ENCODE results near the gene SFN. TPM values are rescaled to one million over a fixed set of nuclear protein-coding genes. Genes with fewer than 3 reads are reported as not detected.

The SFN gene
- total and polyA plus RNA-seq, 2 of the 13 experiments (the other 11 are each of a cell fraction or from before 2014, with no cell fraction given) = 4.3 to 5.6 TPM

DNA sequence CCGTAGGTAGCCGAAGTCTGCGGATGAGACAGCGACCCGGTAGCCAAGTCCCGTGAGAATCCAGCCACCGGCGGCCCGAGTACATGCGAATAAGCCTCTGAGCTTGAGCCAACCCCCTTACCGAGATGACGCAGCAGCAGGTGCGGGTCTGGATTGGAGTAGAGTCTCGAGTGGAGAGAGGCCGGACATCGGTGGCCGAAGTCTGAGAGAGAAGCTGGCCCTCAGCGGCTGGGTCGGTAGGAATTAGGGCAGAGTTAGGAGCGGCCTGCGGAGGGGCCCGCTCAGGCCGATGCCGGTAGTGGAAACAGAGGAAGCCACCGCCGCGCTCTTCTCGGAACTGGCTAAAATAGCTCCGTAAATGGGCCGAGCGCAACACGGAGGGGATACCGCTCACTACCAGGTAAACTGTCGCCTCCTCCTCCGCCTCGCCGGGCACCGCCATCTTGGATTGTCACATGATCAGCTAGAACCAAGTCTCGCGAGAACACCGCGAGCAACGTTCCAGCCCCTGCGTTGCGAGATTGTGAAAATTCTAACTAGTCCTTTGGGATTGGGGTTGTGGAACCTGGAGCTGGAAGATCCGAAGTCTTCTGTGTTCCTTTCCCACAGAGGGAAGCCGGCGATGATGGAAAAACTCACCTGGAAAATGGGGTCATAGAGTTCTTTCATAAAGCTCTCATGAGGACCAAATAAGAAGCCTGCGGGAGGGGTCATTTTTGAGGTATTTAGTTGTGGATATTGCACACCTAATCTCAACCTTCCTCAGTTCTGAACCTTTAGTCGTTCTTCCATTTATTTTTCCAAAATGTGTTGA, 37.3 kb downstream of the SFN start, which contains the start of gene GPATCH3 (continued):
- TF ChIP-seq, protein P1, sequence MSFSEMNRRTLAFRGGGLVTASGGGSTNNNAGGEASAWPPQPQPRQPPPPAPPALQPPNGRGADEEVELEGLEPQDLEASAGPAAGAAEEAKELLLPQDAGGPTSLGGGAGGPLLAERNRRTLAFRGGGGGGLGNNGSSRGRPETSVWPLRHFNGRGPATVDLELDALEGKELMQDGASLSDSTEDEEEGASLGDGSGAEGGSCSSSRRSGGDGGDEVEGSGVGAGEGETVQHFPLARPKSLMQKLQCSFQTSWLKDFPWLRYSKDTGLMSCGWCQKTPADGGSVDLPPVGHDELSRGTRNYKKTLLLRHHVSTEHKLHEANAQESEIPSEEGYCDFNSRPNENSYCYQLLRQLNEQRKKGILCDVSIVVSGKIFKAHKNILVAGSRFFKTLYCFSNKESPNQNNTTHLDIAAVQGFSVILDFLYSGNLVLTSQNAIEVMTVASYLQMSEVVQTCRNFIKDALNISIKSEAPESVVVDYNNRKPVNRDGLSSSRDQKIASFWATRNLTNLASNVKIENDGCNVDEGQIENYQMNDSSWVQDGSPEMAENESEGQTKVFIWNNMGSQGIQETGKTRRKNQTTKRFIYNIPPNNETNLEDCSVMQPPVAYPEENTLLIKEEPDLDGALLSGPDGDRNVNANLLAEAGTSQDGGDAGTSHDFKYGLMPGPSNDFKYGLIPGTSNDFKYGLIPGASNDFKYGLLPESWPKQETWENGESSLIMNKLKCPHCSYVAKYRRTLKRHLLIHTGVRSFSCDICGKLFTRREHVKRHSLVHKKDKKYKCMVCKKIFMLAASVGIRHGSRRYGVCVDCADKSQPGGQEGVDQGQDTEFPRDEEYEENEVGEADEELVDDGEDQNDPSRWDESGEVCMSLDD (CRISPR knock-in tag; IDR thresholded peaks at IDR 0.05; ENCODE audit: borderline replicate concordance) = no peak
- TF ChIP-seq TCF12 (IDR thresholded peaks at IDR 0.05) (no peak), TCF12 (CRISPR knock-in tag; IDR thresholded peaks at IDR 0.05) (no peak), GFI1 (CRISPR knock-in tag; IDR thresholded peaks at IDR 0.05; ENCODE audit: borderline replicate concordance) (peak; percentile 73; the same call in 1 of the 2 replicates), KLF9 (CRISPR knock-in tag; IDR thresholded peaks at IDR 0.05; ENCODE audit: low read depth) (no peak), SNAPC2 (CRISPR knock-in tag; IDR thresholded peaks at IDR 0.05) (peak; percentile 77; the same call in 1 of the 2 replicates), ZNF101 (CRISPR knock-in tag; IDR thresholded peaks at IDR 0.05; ENCODE audit: borderline replicate concordance, low read depth) (no peak), FOXC1 (CRISPR knock-in tag; IDR thresholded peaks at IDR 0.05; ENCODE audit: borderline replicate concordance) (peak; percentile 67; the same call in 1 of the 2 replicates), EED (CRISPR knock-in tag; IDR thresholded peaks at IDR 0.05) (0 out of 2 replicates have a peak, but pooled peaks have one; percentile 23), JARID2 (CRISPR knock-in tag; IDR thresholded peaks at IDR 0.05; ENCODE audit: insufficient replicate concordance) (peak; percentile 54), EHMT2 (IDR thresholded peaks at IDR 0.05; ENCODE audit: borderline replicate concordance, low read depth, low read length) (no peak), FLYWCH1 (CRISPR knock-in tag; IDR thresholded peaks at IDR 0.05) (no peak), ZNF496 (CRISPR knock-in tag; IDR thresholded peaks at IDR 0.05; ENCODE audit: insufficient replicate concordance) (no peak), ESRRA (CRISPR knock-in tag; IDR thresholded peaks at IDR 0.05; ENCODE audit: low read depth) (peak; percentile 47; the same call in 1 of the 2 replicates), ZNF816 (CRISPR knock-in tag; IDR thresholded peaks at IDR 0.05; ENCODE audit: borderline replicate concordance) (peak; percentile 29; the same call in 1 of the 2 replicates), CENPT (CRISPR knock-in tag; IDR thresholded peaks at IDR 0.05; ENCODE audit: low read depth) (no peak)
- TF ChIP-seq, protein P2, sequence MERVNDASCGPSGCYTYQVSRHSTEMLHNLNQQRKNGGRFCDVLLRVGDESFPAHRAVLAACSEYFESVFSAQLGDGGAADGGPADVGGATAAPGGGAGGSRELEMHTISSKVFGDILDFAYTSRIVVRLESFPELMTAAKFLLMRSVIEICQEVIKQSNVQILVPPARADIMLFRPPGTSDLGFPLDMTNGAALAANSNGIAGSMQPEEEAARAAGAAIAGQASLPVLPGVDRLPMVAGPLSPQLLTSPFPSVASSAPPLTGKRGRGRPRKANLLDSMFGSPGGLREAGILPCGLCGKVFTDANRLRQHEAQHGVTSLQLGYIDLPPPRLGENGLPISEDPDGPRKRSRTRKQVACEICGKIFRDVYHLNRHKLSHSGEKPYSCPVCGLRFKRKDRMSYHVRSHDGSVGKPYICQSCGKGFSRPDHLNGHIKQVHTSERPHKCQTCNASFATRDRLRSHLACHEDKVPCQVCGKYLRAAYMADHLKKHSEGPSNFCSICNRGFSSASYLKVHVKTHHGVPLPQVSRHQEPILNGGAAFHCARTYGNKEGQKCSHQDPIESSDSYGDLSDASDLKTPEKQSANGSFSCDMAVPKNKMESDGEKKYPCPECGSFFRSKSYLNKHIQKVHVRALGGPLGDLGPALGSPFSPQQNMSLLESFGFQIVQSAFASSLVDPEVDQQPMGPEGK (CRISPR knock-in tag; IDR thresholded peaks at IDR 0.05) = peak; percentile 31; the same call in 1 of the 2 replicates
- TF ChIP-seq, protein P3, sequence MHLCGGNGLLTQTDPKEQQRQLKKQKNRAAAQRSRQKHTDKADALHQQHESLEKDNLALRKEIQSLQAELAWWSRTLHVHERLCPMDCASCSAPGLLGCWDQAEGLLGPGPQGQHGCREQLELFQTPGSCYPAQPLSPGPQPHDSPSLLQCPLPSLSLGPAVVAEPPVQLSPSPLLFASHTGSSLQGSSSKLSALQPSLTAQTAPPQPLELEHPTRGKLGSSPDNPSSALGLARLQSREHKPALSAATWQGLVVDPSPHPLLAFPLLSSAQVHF (CRISPR knock-in tag; IDR thresholded peaks at IDR 0.05) = no peak
- TF ChIP-seq, protein P4, sequence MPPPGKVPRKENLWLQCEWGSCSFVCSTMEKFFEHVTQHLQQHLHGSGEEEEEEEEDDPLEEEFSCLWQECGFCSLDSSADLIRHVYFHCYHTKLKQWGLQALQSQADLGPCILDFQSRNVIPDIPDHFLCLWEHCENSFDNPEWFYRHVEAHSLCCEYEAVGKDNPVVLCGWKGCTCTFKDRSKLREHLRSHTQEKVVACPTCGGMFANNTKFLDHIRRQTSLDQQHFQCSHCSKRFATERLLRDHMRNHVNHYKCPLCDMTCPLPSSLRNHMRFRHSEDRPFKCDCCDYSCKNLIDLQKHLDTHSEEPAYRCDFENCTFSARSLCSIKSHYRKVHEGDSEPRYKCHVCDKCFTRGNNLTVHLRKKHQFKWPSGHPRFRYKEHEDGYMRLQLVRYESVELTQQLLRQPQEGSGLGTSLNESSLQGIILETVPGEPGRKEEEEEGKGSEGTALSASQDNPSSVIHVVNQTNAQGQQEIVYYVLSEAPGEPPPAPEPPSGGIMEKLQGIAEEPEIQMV (CRISPR knock-in tag; IDR thresholded peaks at IDR 0.05; ENCODE audit: low read depth) = peak; percentile 50; the same call in 1 of the 2 replicates
- TF ChIP-seq, protein P5, sequence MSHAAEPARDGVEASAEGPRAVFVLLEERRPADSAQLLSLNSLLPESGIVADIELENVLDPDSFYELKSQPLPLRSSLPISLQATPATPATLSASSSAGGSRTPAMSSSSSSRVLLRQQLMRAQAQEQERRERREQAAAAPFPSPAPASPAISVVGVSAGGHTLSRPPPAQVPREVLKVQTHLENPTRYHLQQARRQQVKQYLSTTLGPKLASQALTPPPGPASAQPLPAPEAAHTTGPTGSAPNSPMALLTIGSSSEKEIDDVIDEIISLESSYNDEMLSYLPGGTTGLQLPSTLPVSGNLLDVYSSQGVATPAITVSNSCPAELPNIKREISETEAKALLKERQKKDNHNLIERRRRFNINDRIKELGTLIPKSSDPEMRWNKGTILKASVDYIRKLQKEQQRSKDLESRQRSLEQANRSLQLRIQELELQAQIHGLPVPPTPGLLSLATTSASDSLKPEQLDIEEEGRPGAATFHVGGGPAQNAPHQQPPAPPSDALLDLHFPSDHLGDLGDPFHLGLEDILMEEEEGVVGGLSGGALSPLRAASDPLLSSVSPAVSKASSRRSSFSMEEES (CRISPR knock-in tag; IDR thresholded peaks at IDR 0.05) = peak; percentile 85

Measured in HepG2 (cell line).